ENCODE measurements around the gene TMEM63A. TPM values are rescaled to one million over a fixed set of nuclear protein-coding genes. Genes with fewer than 3 reads are reported as not detected.

The TMEM63A gene
- total and polyA plus RNA-seq, 7 experiments from 2014 or later: 55.0 to 611 (median 314) TPM

- ChIA-PET POLR2A (interaction anchor here (0.5 to 13.8 kb wide), 10 partner anchors 9 to 482 kb away, joined by 3 to 152 read pairs (median 6); partner anchors contain the start of genes LEFTY1, PYCR2, SRP9 and TMEM63A), CTCF (interaction anchor here (0.7 to 3.6 kb wide), 23 partner anchors 9 to 438 kb away, joined by 3 to 46 read pairs (median 5); partner anchors contain the start of genes SRP9 and TMEM63A)
- Histone ChIP-seq H3K36me3 (ENCODE audit: control insufficient read depth in 2 of 3, insufficient read depth in 3 of 3, low read length in 3 of 3) (peaks cover 0 to 8% (median 0%) of the 10 kb centered on the region in 3 experiments), H3K4me3 (ENCODE audit: low read length) (no peak overlapping the region), H3K4me1 (ENCODE audit: control insufficient read depth in 2 of 2, insufficient read depth in 2 of 2, low read length in 2 of 2) (peaks cover 11 to 28% of the 10 kb centered on the region in 2 donors), H3K27me3 (ENCODE audit: control insufficient read depth in 2 of 2, insufficient read depth in 2 of 2, low read length in 2 of 2) (no peaks in the 10 kb centered on the region), H3K27ac (ENCODE audit: low read depth, low read length) (peak overlapping the region; percentile 34), H3K9me3 (ENCODE audit: control insufficient read depth in 2 of 3, low read length in 3 of 3) (no peaks in the 10 kb centered on the region)
- Mint-ChIP-seq H3K27me3 (peaks cover 0 to 5% (median 0%) of the 10 kb centered on the region in 5 donors), H3K27ac (peak overlapping the region in 7 of 9 donors; percentile 45 to 80 (median 68)), H3K4me1 (peaks cover 18 to 53% (median 35%) of the 10 kb centered on the region in 7 donors), H3K9me3 (no peaks in the 10 kb centered on the region), H3K4me3 (peak overlapping the region in 4 of 10 donors; percentile 5 to 51 (median 24)), H3K36me3 (peaks cover 0 to 10% (median 0%) of the 10 kb centered on the region in 5 donors)
- DNase-seq: peak; percentile 59 to 87 (median 75)
- intact Hi-C loops (cut with micrococcal nuclease): loop anchor here (1.0 to 5.0 kb wide), 12 partner anchors 13 to 436 kb away; partner anchors contain the start of genes SRP9 (in 2 of the 2), PYCR2 (in 1 of the 2) and TMEM63A (in 1 of the 2)
- peak; percentile 88 for ATAC-seq
These were observed 29.3 kb upstream of the TMEM63A start for GRCh38 chr1:225911191-225912130.

DNA sequence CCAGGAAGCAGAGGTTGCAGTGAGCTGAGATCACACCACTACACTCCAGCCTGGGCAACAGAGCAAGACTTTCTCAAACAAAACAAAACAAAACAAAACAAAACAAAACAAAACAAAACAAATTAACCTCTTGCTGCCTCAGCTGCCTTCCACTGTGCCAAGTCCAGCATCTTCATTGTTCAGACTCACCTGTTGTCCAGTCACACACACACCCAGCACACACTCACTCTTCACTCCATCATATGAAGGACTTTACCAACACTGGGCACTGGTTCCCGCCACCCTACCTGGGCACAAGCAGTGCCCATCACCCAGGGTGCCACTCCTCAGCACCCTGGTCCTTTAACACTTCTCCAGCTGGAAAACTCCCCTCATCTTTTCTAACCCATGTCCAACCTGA is 27.3 kb upstream of the TMEM63A start:
- Mint-ChIP-seq H3K27me3 (peaks cover 0 to 14% (median 0%) of the 10 kb centered on the region in 5 donors), H3K4me3 (peak overlapping the region in 6 of 10 donors; percentile 4 to 51 (median 16)), H3K36me3 (no peaks in the 10 kb centered on the region), H3K27ac (peak overlapping the region in 8 of 9 donors; percentile 6 to 92 (median 62)), H3K4me1 (peaks cover 20 to 54% (median 51%) of the 10 kb centered on the region in 7 donors), H3K9me3 (no peaks in the 10 kb centered on the region)
- CTCF ChIA-PET: interaction anchor here (1.1 to 3.6 kb wide), 5 partner anchors 11 to 33 kb away, joined by 6 to 46 read pairs (median 7); partner anchors contain the start of gene TMEM63A
- Histone ChIP-seq H3K36me3 (ENCODE audit: control insufficient read depth in 2 of 3, insufficient read depth in 3 of 3, low read length in 3 of 3) (no peaks in the 10 kb centered on the region), H3K4me1 (ENCODE audit: control insufficient read depth in 2 of 2, insufficient read depth in 2 of 2, low read length in 2 of 2) (peaks cover 11 to 32% of the 10 kb centered on the region in 2 donors), H3K27ac (ENCODE audit: low read depth, low read length) (no peak overlapping the region), H3K27me3 (ENCODE audit: control insufficient read depth in 2 of 2, insufficient read depth in 2 of 2, low read length in 2 of 2) (no peaks in the 10 kb centered on the region), H3K9me3 (ENCODE audit: control insufficient read depth in 2 of 3, low read length in 3 of 3) (no peaks in the 10 kb centered on the region), H3K4me3 (ENCODE audit: low read length) (no peak overlapping the region)
- POLR2A ChIA-PET: interaction anchor here (0.6 to 13.8 kb wide), 11 partner anchors 12 to 132 kb away, joined by 4 to 152 read pairs (median 4); partner anchors contain the start of genes LEFTY1, PYCR2, SRP9 and TMEM63A
- DNase-seq: no peak
- intact Hi-C loops (cut with micrococcal nuclease): no loop called here
- no peak for ATAC-seq

- no peaks in the 10 kb centered on the region for H3K27me3 ChIP-seq (ENCODE audit: control insufficient read depth in 2 of 2, insufficient read depth in 2 of 2, low read length in 2 of 2)
- H3K9me3 ChIP-seq (ENCODE audit: control insufficient read depth in 2 of 3, low read length in 3 of 3): no peaks in the 10 kb centered on the region
- ChIA-PET POLR2A (interaction anchor here (0.8 to 13.8 kb wide), 7 partner anchors 10 to 132 kb away, joined by 3 to 152 read pairs (median 4); partner anchors contain the start of genes LEFTY1, SRP9 and TMEM63A), CTCF (interaction anchor here (0.8 to 2.1 kb wide), 5 partner anchors 10 to 131 kb away, joined by 3 to 7 read pairs (median 6); partner anchors contain the start of gene SRP9)
- H3K27ac ChIP-seq (ENCODE audit: low read depth, low read length): no peak overlapping the region
- Mint-ChIP-seq H3K27me3 (peaks cover 0 to 17% (median 0%) of the 10 kb centered on the region in 5 donors), H3K4me3 (peak overlapping the region in 1 of 10 donors; percentile 18), H3K27ac (peak overlapping the region in 5 of 9 donors; percentile 5 to 76 (median 63)), H3K36me3 (no peaks in the 10 kb centered on the region), H3K9me3 (peaks cover 0 to 3% (median 0%) of the 10 kb centered on the region in 11 donors), H3K4me1 (peaks cover 20 to 59% (median 53%) of the 10 kb centered on the region in 7 donors)
- DNase-seq (no peak), ATAC-seq (no peak)
- intact Hi-C loops (cut with micrococcal nuclease): no loop called here
- no peaks in the 10 kb centered on the region for H3K36me3 ChIP-seq (ENCODE audit: control insufficient read depth in 2 of 3, insufficient read depth in 3 of 3, low read length in 3 of 3)
- no peak overlapping the region for H3K4me3 ChIP-seq (ENCODE audit: low read length)
- peaks cover 11 to 32% of the 10 kb centered on the region in 2 donors for H3K4me1 ChIP-seq (ENCODE audit: control insufficient read depth in 2 of 2, insufficient read depth in 2 of 2, low read length in 2 of 2)
These were observed 26.6 kb upstream of the TMEM63A start for GRCh38 chr1:225908773-225909172.

GRCh38 chr1:225908013-225908640 is 25.9 kb upstream of the TMEM63A start:
- Histone ChIP-seq H3K4me3 (ENCODE audit: low read length) (no peak overlapping the region), H3K9me3 (ENCODE audit: control insufficient read depth in 2 of 3, low read length in 3 of 3) (no peaks in the 10 kb centered on the region), H3K36me3 (ENCODE audit: control insufficient read depth in 2 of 3, insufficient read depth in 3 of 3, low read length in 3 of 3) (no peaks in the 10 kb centered on the region), H3K4me1 (ENCODE audit: control insufficient read depth in 2 of 2, insufficient read depth in 2 of 2, low read length in 2 of 2) (peaks cover 11 to 32% of the 10 kb centered on the region in 2 donors), H3K27ac (ENCODE audit: low read depth, low read length) (no peak overlapping the region), H3K27me3 (ENCODE audit: control insufficient read depth in 2 of 2, insufficient read depth in 2 of 2, low read length in 2 of 2) (no peaks in the 10 kb centered on the region)
- ChIA-PET CTCF (interaction anchor here (0.8 to 2.1 kb wide), 5 partner anchors 9 to 130 kb away, joined by 3 to 7 read pairs (median 6); partner anchors contain the start of gene SRP9), POLR2A (interaction anchor here (0.8 to 13.8 kb wide), 4 partner anchors 11 to 131 kb away, joined by 3 to 152 read pairs (median 24); partner anchors contain the start of genes SRP9 and TMEM63A)
- peak overlapping the region in 7 of 9 donors; percentile 5 to 93 (median 61) for H3K27ac Mint-ChIP-seq
- H3K4me1 Mint-ChIP-seq: peaks cover 20 to 62% (median 53%) of the 10 kb centered on the region in 7 donors
- peaks cover 0 to 20% (median 0%) of the 10 kb centered on the region in 5 donors for H3K27me3 Mint-ChIP-seq
- DNase-seq (no peak), ATAC-seq (no peak)
- peaks cover 0 to 6% (median 0%) of the 10 kb centered on the region in 11 donors for H3K9me3 Mint-ChIP-seq
- H3K36me3 Mint-ChIP-seq: peaks cover 0 to 2% (median 0%) of the 10 kb centered on the region in 5 donors
- no peak overlapping the region for H3K4me3 Mint-ChIP-seq
- intact Hi-C loops (cut with micrococcal nuclease): no loop called here

DNA sequence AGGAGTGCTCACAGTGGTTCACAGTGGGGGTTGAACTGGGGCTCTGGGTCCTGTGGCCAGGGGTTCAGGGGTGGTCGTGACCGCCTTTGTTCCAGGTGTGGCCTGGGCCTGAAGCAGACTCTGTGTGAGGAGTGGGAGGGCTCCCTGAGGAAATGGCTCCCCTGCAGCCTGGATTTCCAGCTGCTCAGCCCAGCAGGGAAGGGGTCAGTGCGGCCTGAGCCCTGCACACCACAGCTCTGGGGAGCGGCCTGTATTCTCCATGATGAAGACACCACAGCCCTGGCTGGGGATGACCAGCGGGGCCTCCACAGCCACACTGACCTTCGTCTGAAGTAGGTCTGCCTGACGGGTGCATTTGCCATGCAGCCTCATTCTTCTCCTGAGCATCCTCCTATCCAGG is 25.2 kb upstream of the TMEM63A start:
- no peak overlapping the region for H3K4me3 Mint-ChIP-seq
- H3K9me3 Mint-ChIP-seq: peaks cover 0 to 6% (median 0%) of the 10 kb centered on the region in 11 donors
- ATAC-seq (no peak), DNase-seq (no peak)
- H3K27ac Mint-ChIP-seq: peak overlapping the region in 2 of 9 donors; percentile 70 to 93
- no peaks in the 10 kb centered on the region for H3K9me3 ChIP-seq (ENCODE audit: control insufficient read depth in 2 of 3, low read length in 3 of 3)
- H3K36me3 ChIP-seq (ENCODE audit: control insufficient read depth in 2 of 3, insufficient read depth in 3 of 3, low read length in 3 of 3): no peaks in the 10 kb centered on the region
- intact Hi-C loops (cut with micrococcal nuclease): no loop called here
- ChIA-PET POLR2A (interaction anchor here (1.1 to 13.8 kb wide), 4 partner anchors 9 to 130 kb away, joined by 3 to 152 read pairs (median 16); partner anchors contain the start of genes SRP9 and TMEM63A), CTCF (interaction anchor here (2.1 kb wide), 1 partner anchor 8 kb away, joined by 6 read pairs; no protein-coding TSS in a partner anchor)
- peaks cover 20 to 66% (median 53%) of the 10 kb centered on the region in 7 donors for H3K4me1 Mint-ChIP-seq
- H3K36me3 Mint-ChIP-seq: peaks cover 0 to 2% (median 0%) of the 10 kb centered on the region in 5 donors
- no peak overlapping the region for H3K27ac ChIP-seq (ENCODE audit: low read depth, low read length)
- H3K27me3 Mint-ChIP-seq: peaks cover 0 to 25% (median 0%) of the 10 kb centered on the region in 5 donors
- H3K4me1 ChIP-seq (ENCODE audit: control insufficient read depth in 2 of 2, insufficient read depth in 2 of 2, low read length in 2 of 2): peaks cover 11 to 32% of the 10 kb centered on the region in 2 donors
- no peaks in the 10 kb centered on the region for H3K27me3 ChIP-seq (ENCODE audit: control insufficient read depth in 2 of 2, insufficient read depth in 2 of 2, low read length in 2 of 2)
- H3K4me3 ChIP-seq (ENCODE audit: low read length): no peak overlapping the region
